GM19099 (cell line): ENCODE results near the gene MICU2.

Experiments used
- POLR2A ChIP-seq: IDR thresholded peaks from 3 replicates; pipeline ENCODE4 v1.6.1; 2011; ENCODE audit warnings: low read depth; ENCODE audit not compliant: insufficient read length; ENCODE audit errors: extremely low read depth

Gene MICU2

GRCh38 chr13:21573920-21574712 is 29.9 kb downstream of the MICU2 start:
- TF ChIP-seq POLR2A, result no peak

- no peak for TF ChIP-seq POLR2A
Measured at GRCh38 chr13:21569686-21570085, 34.3 kb downstream of the MICU2 start.

- no peak for TF ChIP-seq POLR2A
Measured at GRCh38 chr13:21568854-21569253, 35.1 kb downstream of the MICU2 start.

DNA sequence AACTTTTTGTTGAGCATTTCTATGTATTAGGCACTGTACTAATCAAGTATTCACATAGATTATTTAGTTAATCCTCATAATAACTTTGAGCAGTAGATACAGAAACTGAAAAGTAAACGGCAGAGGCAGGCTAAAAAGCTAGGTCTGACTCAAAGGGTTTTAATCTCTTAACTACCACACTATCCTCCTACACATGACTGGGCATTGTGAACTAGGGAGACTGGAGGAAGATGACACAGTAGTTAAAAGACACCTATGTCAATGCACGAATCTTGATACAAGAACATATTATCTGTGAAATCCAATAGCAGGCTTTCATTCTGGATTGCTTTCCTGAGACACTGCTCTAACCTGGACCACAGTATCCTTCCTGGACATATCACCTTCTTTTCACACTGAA is 36.3 kb downstream of the MICU2 start:
- no peak for TF ChIP-seq POLR2A

DNA sequence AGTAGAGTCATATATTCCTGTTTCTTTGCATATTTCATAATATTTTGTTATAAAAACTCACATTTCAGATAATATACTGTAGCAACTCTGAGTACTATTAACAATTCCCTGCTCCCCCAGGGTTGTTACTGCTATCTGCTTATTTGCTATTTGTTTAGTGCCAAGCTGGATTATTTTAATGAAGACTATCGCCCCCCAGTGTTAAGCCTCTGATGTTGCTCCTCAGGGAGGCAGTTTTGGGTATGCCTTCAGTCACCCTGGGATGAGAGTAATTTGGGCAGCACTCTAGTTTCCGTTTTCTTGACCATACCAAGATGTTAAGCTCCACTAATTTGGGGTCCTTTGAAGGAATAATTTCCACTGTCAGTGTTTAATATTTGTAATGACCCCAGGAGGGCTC is 46.0 kb downstream of the MICU2 start:
- no peak for TF ChIP-seq POLR2A

- TF ChIP-seq POLR2A, result no peak
Measured at GRCh38 chr13:21556051-21556450, 47.9 kb downstream of the MICU2 start.

- no peak for TF ChIP-seq POLR2A
Measured at GRCh38 chr13:21550918-21551317, 53.1 kb downstream of the MICU2 start.

DNA sequence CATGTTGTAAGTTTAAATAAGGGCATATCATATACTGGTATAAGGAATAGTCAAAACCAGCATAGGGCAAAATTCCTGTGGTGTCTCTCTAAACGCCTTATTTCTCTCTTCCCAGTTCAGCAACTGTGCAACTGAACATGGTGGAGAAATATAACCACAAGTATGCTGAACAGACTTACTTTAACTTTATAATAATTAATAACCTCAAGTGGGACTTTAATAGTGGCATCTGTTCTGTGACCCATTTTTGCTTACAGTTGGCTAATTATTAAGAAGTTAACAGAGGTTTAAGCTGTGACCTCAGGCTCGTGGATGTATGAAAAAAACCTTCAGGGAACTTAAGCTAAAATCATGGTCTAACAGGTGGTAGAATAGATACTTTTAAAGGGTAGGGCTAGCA is 54.3 kb downstream of the MICU2 start:
- TF ChIP-seq POLR2A, result no peak

- no peak for TF ChIP-seq POLR2A
Measured at GRCh38 chr13:21548577-21548976, 55.4 kb downstream of the MICU2 start.

- TF ChIP-seq POLR2A, result no peak
Measured at GRCh38 chr13:21546372-21546771, 57.6 kb downstream of the MICU2 start.

DNA sequence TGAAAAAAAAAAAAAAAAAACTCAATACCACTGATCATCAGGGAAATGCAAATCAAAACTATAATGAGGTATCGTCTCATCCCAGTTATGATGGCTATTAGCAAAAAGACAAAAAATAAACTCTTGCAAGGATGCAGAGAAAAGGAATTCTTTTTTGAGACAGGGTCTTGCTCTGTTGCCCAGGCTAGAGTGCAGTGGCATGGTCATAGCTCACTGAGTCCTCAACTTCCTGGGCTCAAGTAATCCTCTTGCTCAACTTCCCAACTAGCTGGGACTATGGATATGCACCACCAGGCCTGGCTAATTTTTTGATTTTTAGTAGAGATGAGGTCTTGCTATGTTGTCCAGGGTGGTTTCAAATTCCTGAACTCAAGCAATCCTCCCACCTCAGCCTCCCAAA is 59.5 kb downstream of the MICU2 start:
- TF ChIP-seq POLR2A, result no peak

DNA sequence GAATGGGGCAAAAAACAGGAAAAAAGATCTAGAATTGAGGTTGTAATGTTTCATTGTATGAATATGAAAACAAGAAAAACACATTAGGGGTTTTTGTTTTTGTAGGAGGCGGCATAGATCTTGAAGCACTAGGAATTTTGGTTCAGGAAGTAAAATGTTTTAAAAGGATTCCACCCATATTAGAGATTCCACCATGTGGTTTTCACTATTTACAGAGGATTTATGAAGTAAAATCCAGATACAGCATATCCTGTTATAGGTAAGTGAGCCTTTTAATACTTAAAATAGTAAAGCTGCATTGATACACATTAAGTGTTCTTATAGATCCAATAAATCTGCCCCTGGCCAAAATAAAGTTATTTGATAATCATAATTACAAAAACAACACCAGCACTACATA is 61.4 kb downstream of the MICU2 start:
- TF ChIP-seq POLR2A, result no peak

- no peak for TF ChIP-seq POLR2A
Measured at GRCh38 chr13:21541980-21542379, 62.0 kb downstream of the MICU2 start.

- no peak for TF ChIP-seq POLR2A
Measured at GRCh38 chr13:21541271-21541670, 62.7 kb downstream of the MICU2 start.

DNA sequence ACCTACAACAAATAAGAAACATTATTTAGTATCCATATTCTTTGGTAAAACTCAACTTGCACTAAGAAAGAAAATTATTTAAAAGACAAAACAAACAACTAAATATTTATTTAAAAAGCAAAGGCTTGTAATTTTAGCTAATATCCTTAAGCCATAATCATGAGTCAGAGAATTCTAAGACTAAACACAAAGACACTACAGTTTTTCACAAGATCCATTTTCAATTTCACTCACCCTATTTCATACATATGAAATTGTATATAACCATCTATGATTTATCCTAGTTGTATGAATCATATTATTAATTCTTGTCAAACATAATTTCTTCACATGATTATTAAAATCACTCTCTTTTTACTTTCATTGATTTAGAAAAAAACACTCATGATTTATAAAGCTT is 64.3 kb downstream of the MICU2 start:
- no peak for TF ChIP-seq POLR2A

- no peak for TF ChIP-seq POLR2A
Measured at GRCh38 chr13:21538753-21539152, 65.2 kb downstream of the MICU2 start.

DNA sequence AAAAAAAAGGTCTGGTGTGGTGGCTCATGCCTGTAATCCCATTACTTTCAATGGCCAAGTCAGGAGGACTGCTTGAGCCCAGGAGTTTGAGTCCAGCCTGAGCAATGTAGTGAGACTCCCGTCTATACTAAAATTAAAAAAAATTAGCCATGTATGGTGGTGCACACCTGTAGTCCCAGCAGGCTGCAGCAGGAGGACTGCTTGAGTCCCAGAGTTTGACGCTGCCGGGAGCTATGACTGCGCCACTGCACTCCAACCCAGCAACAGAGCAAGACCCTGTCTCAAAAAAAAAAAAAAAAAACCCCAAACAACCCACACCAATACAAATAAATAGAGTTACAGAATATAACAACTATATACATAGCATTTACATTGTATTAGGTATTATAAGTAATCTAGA is 65.7 kb downstream of the MICU2 start:
- no peak for TF ChIP-seq POLR2A

DNA sequence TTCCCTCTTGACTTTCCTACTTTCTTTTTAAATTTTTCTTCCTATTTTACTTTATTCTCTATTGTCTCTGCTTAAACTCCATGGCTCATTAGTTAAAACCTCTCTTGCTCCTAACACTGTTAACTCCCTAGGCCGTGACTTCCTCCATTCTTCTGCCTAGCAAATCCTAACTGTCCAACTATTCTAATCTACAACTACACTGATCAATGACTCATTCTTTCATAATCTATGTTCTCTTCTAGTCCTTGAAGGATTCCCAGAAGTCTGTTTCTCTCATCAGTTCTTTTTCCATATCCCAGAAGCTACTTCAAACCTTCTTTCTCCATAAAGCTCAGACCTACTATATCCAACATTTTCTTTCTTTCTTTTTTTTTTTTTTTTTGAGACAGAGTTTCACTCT is 66.9 kb downstream of the MICU2 start:
- no peak for TF ChIP-seq POLR2A

DNA sequence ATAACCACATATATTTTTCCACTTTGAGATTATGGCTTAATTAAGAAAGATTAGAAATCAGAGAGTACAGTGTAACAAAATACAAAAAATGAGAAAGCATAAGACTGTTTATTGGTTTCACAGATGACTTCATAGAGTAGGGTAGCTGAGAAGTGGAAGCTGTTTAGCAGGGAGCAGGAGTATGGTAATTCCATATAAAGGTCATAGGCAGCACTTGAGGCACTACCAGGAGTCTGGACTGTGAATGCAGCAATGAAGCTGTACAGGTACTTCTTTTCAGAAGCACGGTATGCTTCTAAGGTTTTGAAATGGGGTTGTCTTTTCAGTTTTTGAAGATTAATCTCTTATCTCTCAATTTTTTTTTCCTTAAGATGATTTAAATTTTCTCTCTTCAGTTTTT is 69.2 kb downstream of the MICU2 start:
- TF ChIP-seq POLR2A, result no peak
